ENCODE results near the gene HLA-DOB. TPM values are rescaled to one million over a fixed set of nuclear protein-coding genes. Genes with fewer than 3 reads are reported as not detected.

The HLA-DOB gene
- total RNA-seq, 3 donors from 2014 or later (not counting 1 experiment from before 2014, with no cell fraction given) = 4.2 to 13.7 (median 10.4) TPM

- Histone ChIP-seq H3K4me1 (ENCODE audit: control insufficient read depth, insufficient read depth, low read length) (no peaks in the 10 kb centered on the region), H3K27ac (ENCODE audit: low read length) (no peak overlapping the region), H3K9me3 (ENCODE audit: control insufficient read depth, insufficient read depth, low read length) (no peaks in the 10 kb centered on the region), H3K4me3 (ENCODE audit: low read length) (no peak overlapping the region), H3K27me3 (ENCODE audit: control insufficient read depth, insufficient read depth, low read length) (peaks cover 2% of the 10 kb centered on the region), H3K36me3 (ENCODE audit: control insufficient read depth, insufficient read depth, low read length) (no peaks in the 10 kb centered on the region)
- Mint-ChIP-seq H3K27me3 (ENCODE audit: low read depth in 2 of 2) (peaks cover 13 to 35% of the 10 kb centered on the region in 2 donors), H3K9me3 (no peaks in the 10 kb centered on the region), H3K4me3 (no peak overlapping the region), H3K36me3 (peaks cover 7% of the 10 kb centered on the region), H3K4me1 (no peaks in the 10 kb centered on the region), H3K27ac (no peak overlapping the region)
- no peak for ATAC-seq
- DNase-seq = no peak
- intact Hi-C loops (cut with micrococcal nuclease) = no loop called here
- TF ChIP-seq, protein P1, sequence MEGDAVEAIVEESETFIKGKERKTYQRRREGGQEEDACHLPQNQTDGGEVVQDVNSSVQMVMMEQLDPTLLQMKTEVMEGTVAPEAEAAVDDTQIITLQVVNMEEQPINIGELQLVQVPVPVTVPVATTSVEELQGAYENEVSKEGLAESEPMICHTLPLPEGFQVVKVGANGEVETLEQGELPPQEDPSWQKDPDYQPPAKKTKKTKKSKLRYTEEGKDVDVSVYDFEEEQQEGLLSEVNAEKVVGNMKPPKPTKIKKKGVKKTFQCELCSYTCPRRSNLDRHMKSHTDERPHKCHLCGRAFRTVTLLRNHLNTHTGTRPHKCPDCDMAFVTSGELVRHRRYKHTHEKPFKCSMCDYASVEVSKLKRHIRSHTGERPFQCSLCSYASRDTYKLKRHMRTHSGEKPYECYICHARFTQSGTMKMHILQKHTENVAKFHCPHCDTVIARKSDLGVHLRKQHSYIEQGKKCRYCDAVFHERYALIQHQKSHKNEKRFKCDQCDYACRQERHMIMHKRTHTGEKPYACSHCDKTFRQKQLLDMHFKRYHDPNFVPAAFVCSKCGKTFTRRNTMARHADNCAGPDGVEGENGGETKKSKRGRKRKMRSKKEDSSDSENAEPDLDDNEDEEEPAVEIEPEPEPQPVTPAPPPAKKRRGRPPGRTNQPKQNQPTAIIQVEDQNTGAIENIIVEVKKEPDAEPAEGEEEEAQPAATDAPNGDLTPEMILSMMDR (IDR thresholded peaks at IDR 0.05) = no peak
These were observed 37.8 kb downstream of the HLA-DOB start for GRCh38 chr6:32779036-32779435.

- peaks cover 19 to 40% of the 10 kb centered on the region in 2 donors for H3K27me3 Mint-ChIP-seq (ENCODE audit: low read depth in 2 of 2)
- H3K36me3 Mint-ChIP-seq = no peaks in the 10 kb centered on the region
- Histone ChIP-seq H3K4me3 (ENCODE audit: low read length) (no peak overlapping the region), H3K4me1 (ENCODE audit: control insufficient read depth, insufficient read depth, low read length) (no peaks in the 10 kb centered on the region), H3K27me3 (ENCODE audit: control insufficient read depth, insufficient read depth, low read length) (no peaks in the 10 kb centered on the region), H3K36me3 (ENCODE audit: control insufficient read depth, insufficient read depth, low read length) (no peaks in the 10 kb centered on the region), H3K9me3 (ENCODE audit: control insufficient read depth, insufficient read depth, low read length) (no peaks in the 10 kb centered on the region), H3K27ac (ENCODE audit: low read length) (no peak overlapping the region)
- H3K4me1 Mint-ChIP-seq = no peaks in the 10 kb centered on the region
- intact Hi-C loops (cut with micrococcal nuclease) = no loop called here
- ATAC-seq (no peak), DNase-seq (no peak)
- H3K9me3 Mint-ChIP-seq = no peaks in the 10 kb centered on the region
- H3K27ac Mint-ChIP-seq = no peak overlapping the region
- TF ChIP-seq, protein P1 (IDR thresholded peaks at IDR 0.05) = no peak
- WGBS (ENCODE audit: insufficient coverage) = 62% methylated on average over 1 of the region's 1 CpG
- H3K4me3 Mint-ChIP-seq = no peak overlapping the region
These were observed 41.7 kb downstream of the HLA-DOB start for GRCh38 chr6:32775071-32775470.

- peak in 1 of 3 donors; percentile 47 for ATAC-seq
- intact Hi-C loops (cut with micrococcal nuclease) = no loop called here
- Histone ChIP-seq H3K27me3 (ENCODE audit: control insufficient read depth, insufficient read depth, low read length) (no peaks in the 10 kb centered on the region), H3K9me3 (ENCODE audit: control insufficient read depth, insufficient read depth, low read length) (no peaks in the 10 kb centered on the region), H3K4me3 (ENCODE audit: low read length) (no peak overlapping the region), H3K27ac (ENCODE audit: low read length) (no peak overlapping the region), H3K4me1 (ENCODE audit: control insufficient read depth, insufficient read depth, low read length) (no peaks in the 10 kb centered on the region), H3K36me3 (ENCODE audit: control insufficient read depth, insufficient read depth, low read length) (no peaks in the 10 kb centered on the region)
- 58% methylated on average over 1 of the region's 1 CpG for WGBS (ENCODE audit: insufficient coverage)
- TF ChIP-seq, protein P1 (IDR thresholded peaks at IDR 0.05) = no peak
- H3K36me3 Mint-ChIP-seq = no peaks in the 10 kb centered on the region
- H3K27ac Mint-ChIP-seq = no peak overlapping the region
- H3K4me3 Mint-ChIP-seq = no peak overlapping the region
- H3K9me3 Mint-ChIP-seq = no peaks in the 10 kb centered on the region
- no peak for DNase-seq
- H3K4me1 Mint-ChIP-seq = no peaks in the 10 kb centered on the region
- H3K27me3 Mint-ChIP-seq (ENCODE audit: low read depth in 2 of 2) = peaks cover 23 to 42% of the 10 kb centered on the region in 2 donors
These were observed 42.4 kb downstream of the HLA-DOB start for GRCh38 chr6:32774426-32774825.

DNA sequence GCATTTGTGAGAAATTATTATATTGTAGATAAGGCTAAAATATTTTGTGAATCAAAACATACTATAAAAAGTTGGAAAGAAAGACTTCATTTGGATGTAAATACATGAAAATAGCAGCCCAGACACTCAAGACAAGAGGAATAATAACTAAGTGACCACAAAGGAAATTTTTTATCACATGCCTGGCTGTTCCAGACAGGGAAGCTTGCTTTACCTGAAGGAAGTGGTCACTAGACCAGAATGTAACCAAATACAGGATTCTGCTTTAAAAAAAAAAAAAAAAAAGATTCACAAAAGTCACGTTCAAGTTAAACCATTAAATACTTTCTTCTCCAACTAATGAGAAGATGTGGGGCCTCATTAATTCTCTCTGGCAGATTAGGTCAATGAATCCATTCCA is 44.1 kb downstream of the HLA-DOB start:
- Mint-ChIP-seq H3K4me3 (no peak overlapping the region), H3K9me3 (no peaks in the 10 kb centered on the region), H3K4me1 (no peaks in the 10 kb centered on the region), H3K36me3 (no peaks in the 10 kb centered on the region), H3K27me3 (ENCODE audit: low read depth in 2 of 2) (peaks cover 32 to 51% of the 10 kb centered on the region in 2 donors), H3K27ac (no peak overlapping the region)
- Histone ChIP-seq H3K27me3 (ENCODE audit: control insufficient read depth, insufficient read depth, low read length) (peaks cover 5% of the 10 kb centered on the region), H3K4me1 (ENCODE audit: control insufficient read depth, insufficient read depth, low read length) (no peaks in the 10 kb centered on the region), H3K9me3 (ENCODE audit: control insufficient read depth, insufficient read depth, low read length) (no peaks in the 10 kb centered on the region), H3K36me3 (ENCODE audit: control insufficient read depth, insufficient read depth, low read length) (no peaks in the 10 kb centered on the region), H3K4me3 (ENCODE audit: low read length) (no peak overlapping the region), H3K27ac (ENCODE audit: low read length) (no peak overlapping the region)
- WGBS (ENCODE audit: insufficient coverage) = no CpG with 5 or more reads among the region's 1 CpG
- DNase-seq (no peak), ATAC-seq (no peak)
- TF ChIP-seq, protein P1 (IDR thresholded peaks at IDR 0.05) = no peak
- intact Hi-C loops (cut with micrococcal nuclease) = no loop called here
